SU-DHL-6 (cell line): Measurements from ENCODE around the gene KIF5C.

Experiments
- CTCF ChIP-seq: fragments of 200-600 bp; sonication (generic); IDR thresholded peaks from one replicate; pipeline ENCODE4 v1.5.1; 2017; ENCODE audit warnings: antibody characterized with exemption, mild to moderate bottlenecking, low read length, moderate library complexity; ENCODE audit not compliant: insufficient read depth, poor library complexity, severe bottlenecking
- EZH2phosphoT487 ChIP-seq: fragments of 200-600 bp; sonication (generic), shearing (Covaris generic); conservative IDR thresholded peaks from 2 replicates; pipeline ENCODE4 v1.6.1; 2018; ENCODE audit warnings: mild to moderate bottlenecking, antibody characterized with exemption, low read length, moderate library complexity, mixed read lengths

DNA sequence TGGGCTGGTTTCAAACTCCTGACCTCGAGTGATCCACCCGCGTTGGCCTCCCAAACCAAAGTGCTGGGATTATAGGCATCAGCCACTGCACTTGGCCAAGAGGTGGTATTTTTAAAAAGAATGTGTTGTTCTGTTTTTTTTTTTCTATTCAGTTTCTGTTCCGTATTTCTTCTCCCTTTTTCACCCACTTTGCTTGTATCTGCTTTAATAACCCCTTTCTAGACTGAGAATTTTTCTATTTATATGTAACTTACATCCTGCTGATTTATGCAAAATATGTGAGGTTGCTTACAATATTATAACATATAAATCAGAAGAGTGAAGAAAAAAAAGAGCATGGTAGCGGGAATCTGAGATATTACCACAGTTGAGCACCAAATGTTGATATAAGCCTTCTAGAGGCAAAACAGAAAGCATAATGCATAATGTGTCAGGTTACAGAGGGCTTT, 146.3 kb downstream of the KIF5C start:
- TF ChIP-seq CTCF, result no peak
- no peak for TF ChIP-seq EZH2phosphoT487
